T-helper 1 cell treated with Interleukin-12 subunit alpha and Interleukin-12 subunit beta and Interleukin-4 antibody, amounts not matched to agents 30 μg/mL and 1 μg/mL, for 36 hours (primary cell): ENCODE measurements around the gene ARNT2.
"Not testable (repeated sequence)": the region's sequence is repeated elsewhere in the genome, so short reads cannot be mapped to it uniquely, and the experiment has no call there.

Experiments
- H3K27ac Mint-ChIP-seq: one replicate; pipeline ENCODE4 v1.8.0; 2021; ENCODE audit warnings: mild to moderate bottlenecking, mixed read lengths
- H3K27me3 Mint-ChIP-seq: one replicate; pipeline ENCODE4 v1.8.0; 2021; ENCODE audit warnings: low read depth, mixed read lengths
- H3K36me3 Mint-ChIP-seq: one replicate; pipeline ENCODE4 v1.8.0; 2021; ENCODE audit warnings: low read depth, mixed read lengths
- H3K4me1 Mint-ChIP-seq: one replicate; pipeline ENCODE4 v1.8.0; 2021; ENCODE audit warnings: low read depth, mixed read lengths
- H3K4me3 Mint-ChIP-seq: one replicate; pipeline ENCODE4 v1.8.0; 2021; ENCODE audit warnings: mild to moderate bottlenecking, moderate library complexity, mixed read lengths
- H3K9me3 Mint-ChIP-seq: one replicate; pipeline ENCODE4 v1.8.0; 2021; ENCODE audit warnings: mixed read lengths

ARNT2 gene

GRCh38 chr15:80508783-80509182 is 104.6 kb downstream of the ARNT2 start:
- H3K36me3 Mint-ChIP-seq: no peaks in the 10 kb centered on the region
- no peak overlapping the region for H3K27ac Mint-ChIP-seq
- H3K27me3 Mint-ChIP-seq: no peaks in the 10 kb centered on the region
- no peak overlapping the region for H3K4me3 Mint-ChIP-seq
- H3K9me3 Mint-ChIP-seq: no peaks in the 10 kb centered on the region
- H3K4me1 Mint-ChIP-seq: no peaks in the 10 kb centered on the region

- no peaks in the 10 kb centered on the region for H3K36me3 Mint-ChIP-seq
- no peak overlapping the region for H3K4me3 Mint-ChIP-seq
- no peak overlapping the region for H3K27ac Mint-ChIP-seq
- H3K27me3 Mint-ChIP-seq: no peaks in the 10 kb centered on the region
- no peaks in the 10 kb centered on the region for H3K4me1 Mint-ChIP-seq
- H3K9me3 Mint-ChIP-seq: no peaks in the 10 kb centered on the region
Observed at GRCh38 chr15:80509800-80510199, 105.6 kb downstream of the ARNT2 start.

GRCh38 chr15:80510985-80511384 is 106.8 kb downstream of the ARNT2 start:
- H3K9me3 Mint-ChIP-seq, H3K4me3 Mint-ChIP-seq, H3K36me3 Mint-ChIP-seq, H3K27ac Mint-ChIP-seq, H3K4me1 Mint-ChIP-seq, H3K27me3 Mint-ChIP-seq: not testable (repeated sequence)

- Mint-ChIP-seq H3K27me3 (no peaks in the 10 kb centered on the region), H3K9me3 (no peaks in the 10 kb centered on the region), H3K36me3 (no peaks in the 10 kb centered on the region), H3K4me1 (no peaks in the 10 kb centered on the region), H3K27ac (no peak overlapping the region), H3K4me3 (no peak overlapping the region)
Observed at GRCh38 chr15:80512726-80513660, 108.8 kb downstream of the ARNT2 start.

- Mint-ChIP-seq H3K9me3 (no peaks in the 10 kb centered on the region), H3K27ac (no peak overlapping the region), H3K4me3 (no peak overlapping the region), H3K4me1 (no peaks in the 10 kb centered on the region), H3K27me3 (no peaks in the 10 kb centered on the region), H3K36me3 (no peaks in the 10 kb centered on the region)
Observed at GRCh38 chr15:80514071-80514780, 110.0 kb downstream of the ARNT2 start.

- Mint-ChIP-seq H3K27ac (no peak overlapping the region), H3K27me3 (no peaks in the 10 kb centered on the region), H3K4me1 (no peaks in the 10 kb centered on the region), H3K9me3 (no peaks in the 10 kb centered on the region), H3K4me3 (no peak overlapping the region), H3K36me3 (no peaks in the 10 kb centered on the region)
Observed at GRCh38 chr15:80517290-80517689, 113.1 kb downstream of the ARNT2 start.

GRCh38 chr15:80518522-80518921 is 114.3 kb downstream of the ARNT2 start:
- Mint-ChIP-seq H3K27me3 (no peaks in the 10 kb centered on the region), H3K27ac (no peak overlapping the region), H3K4me1 (no peaks in the 10 kb centered on the region), H3K4me3 (no peak overlapping the region), H3K9me3 (no peaks in the 10 kb centered on the region), H3K36me3 (no peaks in the 10 kb centered on the region)

GRCh38 chr15:80523746-80524145 is 119.6 kb downstream of the ARNT2 start:
- Mint-ChIP-seq H3K27ac (no peak overlapping the region), H3K4me1 (no peaks in the 10 kb centered on the region), H3K27me3 (no peaks in the 10 kb centered on the region), H3K4me3 (no peak overlapping the region), H3K9me3 (no peaks in the 10 kb centered on the region), H3K36me3 (no peaks in the 10 kb centered on the region)

- H3K4me3 Mint-ChIP-seq: no peak overlapping the region
- no peaks in the 10 kb centered on the region for H3K27me3 Mint-ChIP-seq
- H3K36me3 Mint-ChIP-seq: no peaks in the 10 kb centered on the region
- no peaks in the 10 kb centered on the region for H3K9me3 Mint-ChIP-seq
- H3K27ac Mint-ChIP-seq: no peak overlapping the region
- H3K4me1 Mint-ChIP-seq: no peaks in the 10 kb centered on the region
Observed at GRCh38 chr15:80525853-80526252, 121.7 kb downstream of the ARNT2 start.

- Mint-ChIP-seq H3K9me3 (no peaks in the 10 kb centered on the region), H3K27ac (no peak overlapping the region), H3K36me3 (no peaks in the 10 kb centered on the region), H3K4me3 (no peak overlapping the region), H3K27me3 (no peaks in the 10 kb centered on the region), H3K4me1 (no peaks in the 10 kb centered on the region)
Observed at GRCh38 chr15:80526556-80527340, 122.6 kb downstream of the ARNT2 start.

GRCh38 chr15:80527406-80527805 is 123.2 kb downstream of the ARNT2 start:
- Mint-ChIP-seq H3K36me3 (no peaks in the 10 kb centered on the region), H3K27me3 (no peaks in the 10 kb centered on the region), H3K9me3 (no peaks in the 10 kb centered on the region), H3K27ac (no peak overlapping the region), H3K4me1 (no peaks in the 10 kb centered on the region), H3K4me3 (no peak overlapping the region)

GRCh38 chr15:80527961-80528360 is 123.8 kb downstream of the ARNT2 start:
- no peaks in the 10 kb centered on the region for H3K4me1 Mint-ChIP-seq
- H3K36me3 Mint-ChIP-seq: no peaks in the 10 kb centered on the region
- H3K9me3 Mint-ChIP-seq: no peaks in the 10 kb centered on the region
- no peak overlapping the region for H3K4me3 Mint-ChIP-seq
- H3K27me3 Mint-ChIP-seq: no peaks in the 10 kb centered on the region
- no peak overlapping the region for H3K27ac Mint-ChIP-seq

GRCh38 chr15:80530737-80531365 is 126.7 kb downstream of the ARNT2 start:
- Mint-ChIP-seq H3K27me3 (peaks cover 2% of the 10 kb centered on the region), H3K9me3 (peaks cover 2% of the 10 kb centered on the region), H3K4me3 (no peak overlapping the region), H3K4me1 (no peaks in the 10 kb centered on the region), H3K36me3 (no peaks in the 10 kb centered on the region), H3K27ac (no peak overlapping the region)

GRCh38 chr15:80531388-80531787 is 127.2 kb downstream of the ARNT2 start:
- H3K27ac Mint-ChIP-seq: no peak overlapping the region
- H3K27me3 Mint-ChIP-seq: peaks cover 2% of the 10 kb centered on the region
- no peaks in the 10 kb centered on the region for H3K4me1 Mint-ChIP-seq
- peaks cover 2% of the 10 kb centered on the region for H3K9me3 Mint-ChIP-seq
- no peaks in the 10 kb centered on the region for H3K36me3 Mint-ChIP-seq
- no peak overlapping the region for H3K4me3 Mint-ChIP-seq
